Muscle of leg (tissue), 11 donors: Measurements from ENCODE around the gene EP400. TPM values are rescaled to one million over a fixed set of nuclear protein-coding genes. Genes with fewer than 3 reads are reported as not detected.

Experiments used
- DNase-seq: peaks from one replicate; pipeline ENCODE4 v3.0.0; 2013
- H3K27ac ChIP-seq: one replicate; pipeline ENCODE4 v1.5.1; 2013; ENCODE audit warnings: mild to moderate bottlenecking, low read length, control low read depth
- H3K27me3 ChIP-seq: one replicate; pipeline ENCODE4 v1.6.1; 2013; ENCODE audit warnings: low read length; ENCODE audit not compliant: control insufficient read depth, insufficient read depth
- H3K36me3 ChIP-seq: one replicate; pipeline ENCODE4 v1.6.1; 2013; ENCODE audit warnings: low read length; ENCODE audit not compliant: control insufficient read depth, insufficient read depth
- H3K4me1 ChIP-seq: one replicate; pipeline ENCODE4 v1.6.1; 2013; ENCODE audit warnings: low read length; ENCODE audit not compliant: control insufficient read depth, insufficient read depth
- H3K4me3 ChIP-seq: one replicate; pipeline ENCODE4 v1.5.1; 2013; ENCODE audit warnings: low read length, control low read depth
- H3K9me3 ChIP-seq: replicated peaks from 2 replicates; pipeline ENCODE4 v1.6.1; 2013; ENCODE audit warnings: low read depth, low read length; ENCODE audit not compliant: control insufficient read depth
- WGBS: methylation state at CpG from one replicate; pipeline ENCODE4 v1.1.5; 2013; ENCODE audit warnings: missing lambda C conversion rate; ENCODE audit not compliant: insufficient coverage; 5-methylcytosine and 5-hydroxymethylcytosine counted together
- polyA plus RNA-seq, 8 donors: library from polyadenylated mRNA; unstranded; fragments of 120-200 nt; gene quantifications; one replicate each; pipeline versions ENCODE4 v1.2.1 to v1.2.3, GENCODE V29; 2013; ENCODE audit warnings: inconsistent platforms in 1 of 8, low replicate concordance in 1 of 8; ENCODE audit not compliant: insufficient read length in 8 of 8, insufficient read depth in 1 of 8
- total RNA-seq: library from RNA; stranded (reverse); fragments of 120-200 nt; gene quantifications from one replicate; pipeline ENCODE4 v1.2.4, GENCODE V29; 2013

EP400 gene
- total and polyA plus RNA-seq, 9 donors: 9.0 to 30.5 (median 22.7) TPM

GRCh38 chr12:131919051-131919347 is 30.7 kb upstream of the EP400 start:
- Histone ChIP-seq H3K4me1 (no peaks in the 10 kb centered on the region), H3K4me3 (no peak overlapping the region), H3K27me3 (no peaks in the 10 kb centered on the region), H3K36me3 (peaks cover 78% of the 10 kb centered on the region), H3K9me3 (no peaks in the 10 kb centered on the region), H3K27ac (no peak overlapping the region)
- no peak for DNase-seq
- WGBS: 87% methylated on average over 17 of the region's 19 CpGs

- Histone ChIP-seq H3K4me1 (peaks cover 5% of the 10 kb centered on the region), H3K4me3 (no peak overlapping the region), H3K27ac (no peak overlapping the region), H3K9me3 (no peaks in the 10 kb centered on the region), H3K36me3 (peaks cover 73% of the 10 kb centered on the region), H3K27me3 (no peaks in the 10 kb centered on the region)
- DNase-seq: no peak
- 88% methylated on average over 37 of the region's 37 CpGs for WGBS
Observed at GRCh38 chr12:131919366-131920156, 30.2 kb upstream of the EP400 start.

- WGBS: 88% methylated on average over 10 of the region's 14 CpGs
- H3K9me3 ChIP-seq: no peaks in the 10 kb centered on the region
- H3K4me1 ChIP-seq: peaks cover 10% of the 10 kb centered on the region
- DNase-seq: no peak
- H3K36me3 ChIP-seq: peaks cover 67% of the 10 kb centered on the region
- no peak overlapping the region for H3K27ac ChIP-seq
- no peak overlapping the region for H3K4me3 ChIP-seq
- no peaks in the 10 kb centered on the region for H3K27me3 ChIP-seq
Observed at GRCh38 chr12:131920157-131920508, 29.6 kb upstream of the EP400 start.

- whole genome bisulfite sequencing: 89% methylated on average over 29 of the region's 35 CpGs
- Histone ChIP-seq H3K4me1 (peaks cover 10% of the 10 kb centered on the region), H3K27me3 (no peaks in the 10 kb centered on the region), H3K36me3 (peaks cover 57% of the 10 kb centered on the region), H3K9me3 (no peaks in the 10 kb centered on the region), H3K27ac (no peak overlapping the region), H3K4me3 (no peak overlapping the region)
- DNase-seq: no peak
Observed at GRCh38 chr12:131920902-131921840, 28.6 kb upstream of the EP400 start.

- H3K4me3 ChIP-seq: no peak overlapping the region
- DNase-seq: no peak
- H3K27ac ChIP-seq: no peak overlapping the region
- 80% methylated on average over 17 of the region's 29 CpGs for WGBS
- H3K9me3 ChIP-seq: no peaks in the 10 kb centered on the region
- peaks cover 52% of the 10 kb centered on the region for H3K36me3 ChIP-seq
- H3K27me3 ChIP-seq: no peaks in the 10 kb centered on the region
- peaks cover 10% of the 10 kb centered on the region for H3K4me1 ChIP-seq
Observed at GRCh38 chr12:131921866-131922769, 27.6 kb upstream of the EP400 start.

GRCh38 chr12:131922772-131923171 is 27.0 kb upstream of the EP400 start:
- H3K36me3 ChIP-seq: peaks cover 47% of the 10 kb centered on the region
- H3K27me3 ChIP-seq: no peaks in the 10 kb centered on the region
- H3K27ac ChIP-seq: no peak overlapping the region
- H3K4me1 ChIP-seq: peaks cover 10% of the 10 kb centered on the region
- 95% methylated on average over 7 of the region's 13 CpGs for WGBS
- H3K9me3 ChIP-seq: no peaks in the 10 kb centered on the region
- DNase-seq: no peak
- H3K4me3 ChIP-seq: no peak overlapping the region

GRCh38 chr12:131923260-131923659 is 26.5 kb upstream of the EP400 start:
- Histone ChIP-seq H3K36me3 (peaks cover 47% of the 10 kb centered on the region), H3K9me3 (no peaks in the 10 kb centered on the region), H3K27me3 (no peaks in the 10 kb centered on the region), H3K4me1 (peaks cover 10% of the 10 kb centered on the region), H3K4me3 (no peak overlapping the region), H3K27ac (no peak overlapping the region)
- DNase-seq: no peak
- 68% methylated on average over 5 of the region's 11 CpGs for WGBS

GRCh38 chr12:131927110-131928079 is 22.3 kb upstream of the EP400 start:
- H3K27ac ChIP-seq: no peak overlapping the region
- 91% methylated on average over 11 of the region's 24 CpGs for WGBS
- peaks cover 16% of the 10 kb centered on the region for H3K36me3 ChIP-seq

GRCh38 chr12:131928080-131928710 is 21.5 kb upstream of the EP400 start:
- no peaks in the 10 kb centered on the region for H3K27me3 ChIP-seq
- 43% methylated on average over 24 of the region's 33 CpGs for WGBS
- DNase-seq: peak; percentile 58
- H3K9me3 ChIP-seq: no peaks in the 10 kb centered on the region
- peaks cover 18% of the 10 kb centered on the region for H3K36me3 ChIP-seq
- peak overlapping the region; percentile 64 for H3K4me3 ChIP-seq
- H3K27ac ChIP-seq: peak overlapping the region; percentile 55
- H3K4me1 ChIP-seq: peaks cover 19% of the 10 kb centered on the region

More at GRCh38 chr12:131927110-131928079, 22.3 kb upstream of the EP400 start:
- H3K4me1 ChIP-seq: peaks cover 19% of the 10 kb centered on the region
- DNase-seq: no peak
- no peak overlapping the region for H3K4me3 ChIP-seq
- H3K9me3 ChIP-seq: no peaks in the 10 kb centered on the region
- no peaks in the 10 kb centered on the region for H3K27me3 ChIP-seq
